ENCODE measurements around the gene CLK4. TPM values are rescaled to one million over a fixed set of nuclear protein-coding genes. Genes with fewer than 3 reads are reported as not detected.

CLK4 gene
- total RNA-seq, 4 donors from 2014 or later = 16.0 to 59.0 (median 27.2) TPM

DNA sequence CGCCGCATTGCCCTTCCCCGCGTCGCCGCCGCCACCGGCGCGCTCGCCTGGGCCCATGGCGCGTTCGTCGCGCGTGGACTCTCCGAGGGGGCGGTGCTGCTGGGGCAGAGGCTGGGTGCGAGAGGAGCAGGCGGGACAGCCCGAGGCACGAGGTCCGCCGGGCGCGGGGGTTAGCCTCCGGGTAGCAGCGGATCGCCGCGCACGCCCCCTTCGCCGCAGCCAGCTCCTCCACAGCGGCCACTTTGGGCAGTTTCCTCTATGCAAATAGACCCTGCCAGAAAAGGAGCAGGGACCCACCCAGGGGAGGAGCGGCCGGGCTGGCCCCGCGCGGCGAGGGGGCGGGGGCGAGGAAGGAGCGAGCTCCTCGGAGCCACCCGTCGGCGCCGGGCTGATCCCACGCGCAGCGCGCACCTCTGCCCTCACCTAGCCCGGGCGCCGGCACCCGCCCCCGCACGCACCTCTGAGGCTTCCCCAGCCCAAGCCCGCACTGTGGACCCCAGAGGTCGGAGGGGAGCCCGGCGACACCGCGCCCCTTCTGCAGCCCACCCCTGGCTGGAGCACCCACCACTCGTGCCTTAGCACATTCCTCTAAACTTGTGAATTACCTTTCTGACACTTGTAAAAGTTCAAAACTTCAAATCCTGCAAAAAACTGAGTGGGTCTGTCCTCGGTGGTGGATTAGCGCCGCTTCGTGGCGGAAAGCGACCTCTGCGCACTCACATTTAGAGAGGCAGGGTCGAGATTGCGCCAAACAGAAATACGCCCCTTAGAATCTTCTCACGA lies 36.5 kb downstream of the CLK4 start, which contains the start of gene COL23A1:
Gene COL23A1 (minus strand): TSS at position 253 of the 783 bp plus-strand sequence.
- TF ChIP-seq EP300 (IDR thresholded peaks at IDR 0.05) (no peak), POLR2AphosphoS5 (IDR thresholded peaks at IDR 0.05) (no peak)
- TF ChIP-seq, protein P1, sequence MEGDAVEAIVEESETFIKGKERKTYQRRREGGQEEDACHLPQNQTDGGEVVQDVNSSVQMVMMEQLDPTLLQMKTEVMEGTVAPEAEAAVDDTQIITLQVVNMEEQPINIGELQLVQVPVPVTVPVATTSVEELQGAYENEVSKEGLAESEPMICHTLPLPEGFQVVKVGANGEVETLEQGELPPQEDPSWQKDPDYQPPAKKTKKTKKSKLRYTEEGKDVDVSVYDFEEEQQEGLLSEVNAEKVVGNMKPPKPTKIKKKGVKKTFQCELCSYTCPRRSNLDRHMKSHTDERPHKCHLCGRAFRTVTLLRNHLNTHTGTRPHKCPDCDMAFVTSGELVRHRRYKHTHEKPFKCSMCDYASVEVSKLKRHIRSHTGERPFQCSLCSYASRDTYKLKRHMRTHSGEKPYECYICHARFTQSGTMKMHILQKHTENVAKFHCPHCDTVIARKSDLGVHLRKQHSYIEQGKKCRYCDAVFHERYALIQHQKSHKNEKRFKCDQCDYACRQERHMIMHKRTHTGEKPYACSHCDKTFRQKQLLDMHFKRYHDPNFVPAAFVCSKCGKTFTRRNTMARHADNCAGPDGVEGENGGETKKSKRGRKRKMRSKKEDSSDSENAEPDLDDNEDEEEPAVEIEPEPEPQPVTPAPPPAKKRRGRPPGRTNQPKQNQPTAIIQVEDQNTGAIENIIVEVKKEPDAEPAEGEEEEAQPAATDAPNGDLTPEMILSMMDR (IDR thresholded peaks at IDR 0.05) = peak in 3 of 4 experiments; percentile 57 to 78 (median 57)
- peak within 1 kb of the TSS in 3 of 4 donors; percentile 40 to 75 (median 68) for H3K27ac ChIP-seq

DNA sequence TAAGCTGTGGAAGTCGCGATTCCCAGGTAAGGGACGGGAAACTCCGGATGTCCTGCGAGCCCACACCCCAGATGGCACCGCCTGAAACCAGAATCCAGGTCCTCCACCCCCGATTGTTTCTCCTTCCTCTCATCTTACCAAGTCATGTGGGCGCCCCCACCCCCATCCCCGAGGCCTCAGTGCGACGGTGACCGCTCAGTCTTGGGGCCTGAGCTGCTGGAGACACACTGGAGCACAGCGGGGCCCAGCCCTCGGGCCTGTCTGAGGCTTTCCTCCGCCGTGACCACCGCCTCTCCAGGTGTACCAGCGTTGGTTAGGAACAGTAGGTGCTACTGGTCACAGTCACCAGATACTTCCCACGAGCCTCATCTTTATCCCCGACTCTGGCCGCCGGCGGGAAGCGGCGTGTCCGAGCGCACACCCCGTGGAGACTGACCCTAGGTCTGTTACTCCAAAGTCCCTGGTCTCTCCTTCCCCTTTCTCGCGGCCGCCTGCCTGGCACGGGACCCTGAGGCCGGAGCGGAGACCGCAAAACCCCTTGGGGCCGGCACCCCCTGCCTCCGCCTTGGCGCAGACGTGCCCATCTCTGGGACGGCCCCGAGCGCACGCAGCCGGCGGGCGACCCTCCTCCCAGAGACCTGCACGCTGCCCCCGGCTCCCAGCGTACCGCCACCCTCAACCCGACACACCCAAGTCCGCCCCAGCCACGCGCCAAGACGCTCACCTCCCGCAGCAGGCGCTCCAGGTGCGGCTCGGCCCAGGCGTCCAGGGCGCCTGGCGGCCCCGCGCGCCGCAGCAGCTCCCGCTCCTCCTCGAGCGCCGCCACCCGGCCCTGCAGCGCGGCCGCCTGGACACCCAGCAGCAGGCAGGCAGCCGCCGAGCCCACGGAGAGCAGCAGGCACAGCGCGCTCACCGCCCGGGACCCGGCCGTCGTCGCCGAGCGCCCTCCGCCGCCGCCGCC lies 37.4 kb downstream of the CLK4 start:
- Histone ChIP-seq H3K27ac (peak overlapping the region in 3 of 4 donors; percentile 40 to 75 (median 68)), H3K36me3 (peaks cover 0 to 6% of the 10 kb centered on the region in 2 donors), H3K27me3 (peaks cover 14% of the 10 kb centered on the region), H3K9me3 (peaks cover 0 to 3% (median 0%) of the 10 kb centered on the region in 3 donors), H3K4me1 (peaks cover 0 to 27% (median 6%) of the 10 kb centered on the region in 3 donors), H3K4me3 (peak overlapping the region; percentile 39 to 59)
- WGBS, 2 donors (ENCODE audit: low coverage in 1 of 2) = 42 to 100% methylated on average over 2 to 6 of the region's 91 CpGs
- TF ChIP-seq POLR2AphosphoS5 (IDR thresholded peaks at IDR 0.05) = no peak
- no peak for TF ChIP-seq EP300 (IDR thresholded peaks at IDR 0.05)
- TF ChIP-seq, protein P1 (IDR thresholded peaks at IDR 0.05) = peak in 2 of 4 experiments; percentile 47
- TF ChIP-seq POLR2A (IDR thresholded peaks at IDR 0.05) = no peak
- ATAC-seq = peak; percentile 48

More for the DNA sequence above, 36.5 kb downstream of the CLK4 start, which contains the start of gene COL23A1:
- peak within 1 kb of the TSS; percentile 39 to 59 for H3K4me3 ChIP-seq
- H3K4me1 ChIP-seq = peaks cover 0 to 27% (median 6%) of the 10 kb centered on the region in 3 donors
- peak; percentile 79 for ATAC-seq
- H3K36me3 ChIP-seq = peaks cover 0 to 6% of the 10 kb centered on the region in 2 donors
- 0 to 6% methylated on average over 3 to 16 of the region's 78 CpGs for WGBS, 2 donors (ENCODE audit: low coverage in 1 of 2)
- H3K27me3 ChIP-seq = peaks cover 13% of the 10 kb centered on the region
- peaks cover 0 to 12% (median 3%) of the 10 kb centered on the region in 3 donors for H3K9me3 ChIP-seq

DNA sequence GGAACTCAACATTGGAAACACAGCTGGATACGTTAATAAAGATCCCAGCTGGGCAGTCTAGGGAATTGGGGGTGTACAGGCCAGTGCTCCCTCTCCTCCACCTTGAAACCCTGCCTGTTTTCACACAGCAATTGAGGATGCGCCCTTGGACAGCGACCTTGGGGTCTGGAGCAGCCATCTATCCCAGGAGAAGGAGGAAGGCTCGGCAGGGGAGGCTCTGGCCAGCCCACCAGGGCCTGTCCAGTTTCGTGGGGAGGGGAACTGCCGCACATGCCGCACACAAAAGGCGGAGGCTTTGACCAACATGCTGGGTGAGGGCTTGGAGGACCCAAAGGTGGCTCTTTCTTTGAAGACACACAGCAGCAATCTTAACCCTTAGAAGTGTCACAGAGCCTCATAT lies 38.1 kb downstream of the CLK4 start:
- Histone ChIP-seq H3K27me3 (peaks cover 14% of the 10 kb centered on the region), H3K4me1 (peaks cover 0 to 27% (median 6%) of the 10 kb centered on the region in 3 donors), H3K9me3 (no peaks in the 10 kb centered on the region), H3K4me3 (peak overlapping the region in 1 of 2 donors; percentile 59), H3K27ac (no peak overlapping the region), H3K36me3 (no peaks in the 10 kb centered on the region)
- ATAC-seq = no peak
- no peak for TF ChIP-seq POLR2A (IDR thresholded peaks at IDR 0.05)
- no peak for TF ChIP-seq EP300 (IDR thresholded peaks at IDR 0.05)
- TF ChIP-seq POLR2AphosphoS5 (IDR thresholded peaks at IDR 0.05) = no peak
- TF ChIP-seq, protein P1 (IDR thresholded peaks at IDR 0.05) = no peak
- WGBS, 2 donors (ENCODE audit: low coverage in 1 of 2) = 83% methylated on average over 1 of the region's 8 CpGs; no CpG with 5 or more reads in 1 of the 2 donors

DNA sequence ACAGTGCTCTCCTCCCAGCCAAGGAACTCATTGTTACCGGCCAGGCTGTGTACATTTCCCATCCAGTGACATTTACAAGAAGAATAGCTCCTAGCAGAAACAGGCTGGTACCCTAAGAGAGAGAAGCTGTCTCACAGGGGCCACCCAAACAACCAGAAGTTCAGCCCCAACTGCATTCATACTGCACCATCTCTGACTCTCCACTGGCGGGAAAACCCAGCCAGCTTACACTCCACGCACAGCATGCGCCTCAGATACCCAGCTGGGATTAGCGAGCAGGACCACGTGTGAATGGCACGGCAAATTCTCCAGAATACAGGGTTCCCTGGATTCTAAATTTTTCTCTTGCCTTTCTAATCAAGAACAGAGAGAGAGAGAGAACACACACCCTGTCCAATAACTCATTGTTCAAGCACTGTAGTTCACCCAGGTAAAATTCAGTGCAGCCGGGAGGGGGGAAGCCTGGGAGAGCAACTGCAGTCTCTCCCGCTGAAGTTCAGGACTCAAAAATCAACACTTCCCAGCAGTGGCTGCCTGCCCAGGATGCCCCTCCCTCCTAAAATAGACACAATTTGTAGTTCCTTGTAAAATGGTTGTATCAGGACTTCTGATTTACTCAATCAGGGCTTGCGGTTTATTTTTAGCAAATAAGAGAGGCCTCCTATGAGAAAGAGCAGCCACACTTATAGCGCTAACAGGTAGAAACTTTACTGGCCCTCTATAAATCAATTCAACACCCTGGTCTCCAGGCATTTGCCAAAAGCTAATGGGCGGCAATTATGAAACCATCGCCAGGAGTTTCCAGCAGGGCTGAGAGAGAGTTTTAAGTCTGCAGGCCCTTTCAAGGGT lies 38.9 kb downstream of the CLK4 start:
- TF ChIP-seq, protein P1 (IDR thresholded peaks at IDR 0.05) = no peak
- TF ChIP-seq EP300 (IDR thresholded peaks at IDR 0.05) = no peak
- TF ChIP-seq POLR2A (IDR thresholded peaks at IDR 0.05) = no peak
- TF ChIP-seq POLR2AphosphoS5 (IDR thresholded peaks at IDR 0.05) = no peak
- Histone ChIP-seq H3K9me3 (no peaks in the 10 kb centered on the region), H3K4me1 (peaks cover 0 to 27% (median 6%) of the 10 kb centered on the region in 3 donors), H3K36me3 (no peaks in the 10 kb centered on the region), H3K4me3 (no peak overlapping the region), H3K27me3 (peaks cover 14% of the 10 kb centered on the region), H3K27ac (no peak overlapping the region)
- 50 to 63% methylated on average over 5 to 13 of the region's 13 CpGs for WGBS, 2 donors (ENCODE audit: low coverage in 1 of 2)
- ATAC-seq = no peak

Data from gastroesophageal sphincter (tissue), 4 donors.